ENCODE measurements around the gene UHRF2. TPM values are rescaled to one million over a fixed set of nuclear protein-coding genes. Genes with fewer than 3 reads are reported as not detected.

UHRF2 gene
- total and polyA plus RNA-seq, 9 of the 15 experiments (the other 6 are each of a cell fraction or from before 2014, with no cell fraction given) = 5.6 to 39.0 (median 20.1) TPM

- TF ChIP-seq ZBTB11 (CRISPR knock-in tag; IDR thresholded peaks at IDR 0.05) = no peak
Measured at GRCh38 chr9:6367128-6367890, 45.7 kb upstream of the UHRF2 start (continued).

GRCh38 chr9:6368831-6369230, 44.2 kb upstream of the UHRF2 start:
- in situ Hi-C loops (cut with MboI) (no loop called here), intact Hi-C loops (cut with micrococcal nuclease) (no loop called here)
- Histone ChIP-seq H3K4me1 (replicated peaks in 1 of 2; ENCODE audit: control insufficient read depth in 2 of 2, insufficient read depth in 2 of 2, low read length in 2 of 2) (no peaks in the 10 kb centered on the region), H3K79me2 (ENCODE audit: control insufficient read depth, insufficient read depth, low read length) (no peaks in the 10 kb centered on the region), H2AFZ (ENCODE audit: low read depth, low read length) (no peak overlapping the region), H4K20me1 (replicated peaks; ENCODE audit: control insufficient read depth, insufficient read depth, low read length) (no peaks in the 10 kb centered on the region), H3K4me3 (no peak overlapping the region), H3K27ac (ENCODE audit: extremely low read depth, low read depth, low read length) (no peak overlapping the region), H3K9me1 (ENCODE audit: control insufficient read depth, insufficient read depth, low read length) (no peaks in the 10 kb centered on the region), H3K27me3 (ENCODE audit: control insufficient read depth in 2 of 2, insufficient read depth in 2 of 2, low read length in 2 of 2) (no peaks in the 10 kb centered on the region), H3K36me3 (ENCODE audit: control insufficient read depth, insufficient read depth, low read length) (no peaks in the 10 kb centered on the region), H3K9me3 (replicated peaks; ENCODE audit: control insufficient read depth, insufficient read depth, low read depth, low read length) (no peaks in the 10 kb centered on the region), H3K4me2 (ENCODE audit: insufficient read depth, low read length) (no peak overlapping the region), H3K9ac (ENCODE audit: insufficient read depth in 1 of 2, low read depth in 2 of 2, low read length in 2 of 2) (no peak overlapping the region)
- ChIA-PET CTCF (ENCODE audit: low intra/inter-chr PET ratio) (no interaction called here), POLR2A (no interaction called here)
- BruUV-seq (replicated peaks) = no TSS peak
- ATAC-seq (no peak), FAIRE-seq (no peak), DNase-seq (ENCODE audit: extremely low read depth in 1 of 4, low spot score in 3 of 4) (no peak)
- 0% methylated on average over 2 of the region's 2 CpGs for WGBS (ENCODE audit: insufficient coverage, low coverage, missing lambda C conversion rate)
- TF ChIP-seq PHB2 (IDR thresholded peaks at IDR 0.05; ENCODE audit: low read depth) (no peak), GATAD2A (IDR thresholded peaks at IDR 0.05) (no peak), ZBTB26 (CRISPR knock-in tag; IDR thresholded peaks at IDR 0.05) (no peak), BRF1 (IDR thresholded peaks at IDR 0.05; ENCODE audit: borderline replicate concordance, extremely low read depth, insufficient read length) (no peak), BACH1 (tag; IDR thresholded peaks at IDR 0.05) (no peak), TCF7 (IDR thresholded peaks at IDR 0.05; ENCODE audit: borderline replicate concordance) (no peak), ZBTB12 (CRISPR knock-in tag; IDR thresholded peaks at IDR 0.05) (no peak), POLR2H (tag; IDR thresholded peaks at IDR 0.05; ENCODE audit: low read depth) (no peak), ZNF395 (CRISPR knock-in tag; IDR thresholded peaks at IDR 0.05) (no peak), CAMTA2 (CRISPR knock-in tag; conservative IDR thresholded peaks at IDR 0.05) (no peak)
